Fibroblast of gingiva (primary cell): ENCODE data around the gene MTTP.

Experiments
- DNase-seq: peaks from one replicate; pipeline ENCODE4 v3.0.0-alpha.2; 2011; ENCODE audit warnings: low read depth

Gene MTTP

GRCh38 chr4:99670409-99671073, 95.9 kb downstream of the MTTP start:
- DNase-seq: no peak
